Astrocyte of the cerebellum (primary cell): ENCODE results near the gene PPP1R7.

Experiments
- DNase-seq: peaks from one replicate; pipeline ENCODE4 v3.0.0-alpha.2; 2011; ENCODE audit warnings: low read depth
- H3K4me3 ChIP-seq: 2 replicates; pipeline ENCODE4 v1.5.1; 2011; ENCODE audit warnings: mild to moderate bottlenecking, low read depth, low read length, moderate library complexity
- CTCF ChIP-seq: IDR thresholded peaks from 2 replicates; pipeline ENCODE4 v1.5.1; 2012; ENCODE audit warnings: low read length, low read depth, moderate library complexity, mild to moderate bottlenecking; ENCODE audit errors: missing control alignments
- in situ Hi-C: cut with HindIII; loops from 2 replicates; pipeline ENCODE4 v1.10.0; 2017; ENCODE audit warnings: low sequenced_read_pairs

PPP1R7 gene

DNA sequence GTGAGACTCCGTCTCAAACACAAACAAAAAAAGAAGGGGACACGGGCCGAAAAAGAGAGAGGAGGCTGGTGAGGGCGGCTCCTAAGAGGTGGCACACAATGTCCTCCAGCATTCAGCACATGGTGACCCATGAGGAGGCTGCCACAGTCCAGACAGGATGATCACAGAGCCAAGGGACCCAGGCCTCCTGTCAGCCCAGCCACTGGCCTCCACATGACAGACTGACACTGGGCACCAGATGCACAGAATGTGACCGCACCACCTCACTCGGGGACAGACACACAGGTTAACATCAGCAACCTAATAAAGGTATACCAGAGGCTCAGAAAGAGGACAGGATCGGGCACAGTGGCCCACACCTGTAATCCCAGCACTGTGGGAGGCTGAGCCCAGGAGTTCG lies 22.0 kb upstream of the PPP1R7 start:
- TF ChIP-seq CTCF = no peak
- DNase-seq = no peak
- in situ Hi-C loops = no loop called here
- H3K4me3 ChIP-seq = no peak overlapping the region

- no peak overlapping the region for H3K4me3 ChIP-seq
- in situ Hi-C loops = no loop called here
- no peak for DNase-seq
- TF ChIP-seq CTCF = no peak
Observed at GRCh38 chr2:241129086-241129871, 21.0 kb upstream of the PPP1R7 start.

DNA sequence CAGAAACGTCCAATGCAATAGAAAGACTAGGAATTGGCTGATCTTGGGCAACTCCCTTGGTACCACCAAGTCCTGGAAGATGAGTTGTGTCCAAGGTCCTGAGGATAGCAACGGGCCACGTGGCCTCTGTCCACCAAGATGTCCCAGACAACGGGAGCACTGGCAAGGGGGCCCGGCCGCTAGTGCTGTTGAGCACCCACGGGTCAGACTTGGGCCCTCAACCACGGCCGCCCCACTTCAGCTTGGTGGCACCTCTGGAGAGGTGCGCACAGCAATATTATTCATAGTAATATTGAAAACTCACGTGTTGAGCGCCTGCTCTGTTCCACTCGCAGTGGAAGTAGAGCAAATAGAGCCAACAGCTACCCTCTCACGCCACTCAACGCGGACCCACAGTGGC lies 20.0 kb upstream of the PPP1R7 start:
- H3K4me3 ChIP-seq = no peak overlapping the region
- in situ Hi-C loops = no loop called here
- no peak for DNase-seq
- no peak for TF ChIP-seq CTCF

GRCh38 chr2:241131531-241131930 lies 18.7 kb upstream of the PPP1R7 start:
- in situ Hi-C loops = no loop called here
- no peak overlapping the region for H3K4me3 ChIP-seq
- no peak for TF ChIP-seq CTCF
- DNase-seq = no peak

GRCh38 chr2:241132538-241133435 lies 17.5 kb upstream of the PPP1R7 start:
- in situ Hi-C loops = no loop called here
- DNase-seq = no peak
- H3K4me3 ChIP-seq = no peak overlapping the region
- TF ChIP-seq CTCF = no peak

DNA sequence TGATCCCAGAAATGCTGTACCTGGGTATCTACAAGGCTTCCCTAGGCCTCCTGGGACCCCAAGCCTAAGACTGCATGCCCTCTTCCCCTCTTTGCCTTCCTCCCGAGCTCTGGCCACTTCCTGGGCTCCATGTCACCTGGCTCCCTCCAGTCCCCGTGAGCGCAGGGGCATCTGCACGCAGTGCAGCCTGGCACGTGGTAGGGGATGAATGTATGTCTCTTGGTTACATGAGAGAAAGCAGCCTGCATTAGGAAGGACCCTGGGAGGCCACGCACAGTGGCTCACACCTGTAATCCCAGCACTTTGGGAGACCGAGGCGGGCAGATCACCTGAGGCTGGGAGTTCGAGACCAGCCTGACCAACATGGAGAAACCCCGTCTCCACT lies 16.8 kb upstream of the PPP1R7 start:
- DNase-seq = no peak
- in situ Hi-C loops = no loop called here
- no peak overlapping the region for H3K4me3 ChIP-seq
- TF ChIP-seq CTCF = no peak
